GM12865 (cell line): ENCODE measurements around the gene TMEM121.

Source experiments
- DNase-seq: peaks from one replicate; pipeline ENCODE4 v3.0.0; 2010; ENCODE audit warnings: low read depth
- H3K4me3 ChIP-seq: 2 replicates; pipeline ENCODE4 v1.5.1; 2011; ENCODE audit warnings: mild to moderate bottlenecking, low read depth, low read length, control low read depth
- TF ChIP-seq, protein P1 (sequence below): IDR thresholded peaks from 2 replicates; pipeline ENCODE4 v1.5.1; 2011; ENCODE audit warnings: low read length, control low read depth, low read depth, inconsistent platforms; ENCODE audit not compliant: insufficient read depth; ENCODE audit errors: missing control alignments

Gene TMEM121

DNA sequence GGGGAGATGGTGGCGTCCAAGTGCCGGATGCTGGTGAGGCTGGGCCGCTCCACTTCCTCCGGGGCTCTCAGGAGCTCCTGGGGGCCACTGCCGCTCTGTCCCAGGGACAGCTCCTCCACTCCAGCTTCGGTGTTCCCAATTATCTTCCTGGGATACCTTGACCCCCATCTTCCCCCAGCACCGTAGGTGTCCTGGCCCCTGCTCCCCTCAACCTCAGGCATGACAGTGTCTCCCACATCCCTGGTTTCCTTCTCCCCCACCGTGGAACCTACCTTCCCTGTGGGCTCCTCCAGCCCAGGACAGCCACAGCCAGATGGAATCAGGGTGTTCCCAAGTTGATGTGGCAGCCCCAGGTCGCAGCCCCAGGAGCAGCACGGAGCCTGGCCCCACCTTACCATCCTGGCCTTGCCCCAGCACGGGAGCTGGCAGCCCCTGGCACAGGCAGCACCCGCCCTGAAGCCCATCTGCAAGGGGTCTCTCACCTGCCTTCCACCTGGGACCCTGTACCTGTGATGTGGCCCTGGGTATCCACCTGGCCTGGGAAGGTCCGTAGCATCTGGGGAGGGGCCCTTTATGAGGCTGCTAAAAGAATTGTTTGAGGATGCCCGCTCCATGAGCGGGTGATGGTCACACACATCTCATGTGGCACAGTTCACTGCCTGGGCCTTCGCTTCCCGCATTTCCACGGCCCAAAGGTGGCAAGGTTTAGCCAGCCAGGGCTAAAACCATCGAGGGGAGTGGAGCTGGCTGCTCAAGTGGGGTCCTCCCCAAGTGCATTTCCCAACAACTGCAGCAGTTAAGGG lies 4.1 kb downstream of the TMEM121 start:
- DNase-seq: no peak
- TF ChIP-seq, protein P1, sequence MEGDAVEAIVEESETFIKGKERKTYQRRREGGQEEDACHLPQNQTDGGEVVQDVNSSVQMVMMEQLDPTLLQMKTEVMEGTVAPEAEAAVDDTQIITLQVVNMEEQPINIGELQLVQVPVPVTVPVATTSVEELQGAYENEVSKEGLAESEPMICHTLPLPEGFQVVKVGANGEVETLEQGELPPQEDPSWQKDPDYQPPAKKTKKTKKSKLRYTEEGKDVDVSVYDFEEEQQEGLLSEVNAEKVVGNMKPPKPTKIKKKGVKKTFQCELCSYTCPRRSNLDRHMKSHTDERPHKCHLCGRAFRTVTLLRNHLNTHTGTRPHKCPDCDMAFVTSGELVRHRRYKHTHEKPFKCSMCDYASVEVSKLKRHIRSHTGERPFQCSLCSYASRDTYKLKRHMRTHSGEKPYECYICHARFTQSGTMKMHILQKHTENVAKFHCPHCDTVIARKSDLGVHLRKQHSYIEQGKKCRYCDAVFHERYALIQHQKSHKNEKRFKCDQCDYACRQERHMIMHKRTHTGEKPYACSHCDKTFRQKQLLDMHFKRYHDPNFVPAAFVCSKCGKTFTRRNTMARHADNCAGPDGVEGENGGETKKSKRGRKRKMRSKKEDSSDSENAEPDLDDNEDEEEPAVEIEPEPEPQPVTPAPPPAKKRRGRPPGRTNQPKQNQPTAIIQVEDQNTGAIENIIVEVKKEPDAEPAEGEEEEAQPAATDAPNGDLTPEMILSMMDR: no peak
- peak overlapping the region; percentile 74 for H3K4me3 ChIP-seq

DNA sequence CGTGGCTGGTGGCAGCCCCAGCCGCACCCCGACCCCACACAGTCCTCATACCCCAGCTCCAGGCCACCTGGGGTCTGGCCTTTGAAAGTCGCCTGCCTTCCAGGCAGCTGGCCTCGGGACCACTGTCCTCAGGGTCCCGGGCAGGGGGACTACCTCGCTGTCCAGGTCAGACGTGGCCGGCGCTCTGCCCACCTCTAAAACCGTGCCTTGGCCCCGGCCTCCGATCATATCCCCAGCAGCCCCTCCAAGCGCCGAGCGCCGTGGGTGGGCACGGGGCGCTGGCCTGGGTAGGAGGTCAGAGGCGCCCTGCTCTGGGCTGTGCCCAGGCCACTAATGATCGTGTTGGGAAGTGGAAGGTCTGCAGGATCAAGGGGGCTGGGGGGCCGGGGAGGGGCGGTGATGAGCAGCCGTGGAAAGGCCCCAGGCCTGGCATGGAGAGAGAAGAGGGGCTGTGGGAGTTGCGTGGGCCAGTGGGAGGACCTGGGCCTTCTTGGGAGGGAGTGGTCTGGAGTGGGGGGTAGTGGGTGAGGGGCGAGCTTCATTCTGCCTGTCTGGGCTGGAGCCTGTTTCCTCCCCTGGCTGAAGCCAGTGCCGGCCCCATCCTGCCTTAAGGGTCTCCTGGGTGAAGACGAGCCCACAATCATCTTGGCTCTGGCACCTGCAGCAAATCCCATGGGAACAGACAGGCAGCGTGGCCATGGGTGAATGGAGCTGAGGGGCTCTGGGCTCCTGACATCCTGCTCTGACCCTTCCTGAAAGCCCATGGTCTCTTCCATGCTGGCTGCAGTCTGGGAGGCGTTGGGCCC lies 4.9 kb downstream of the TMEM121 start:
- H3K4me3 ChIP-seq: no peak overlapping the region
- TF ChIP-seq, protein P1: no peak
- no peak for DNase-seq

DNA sequence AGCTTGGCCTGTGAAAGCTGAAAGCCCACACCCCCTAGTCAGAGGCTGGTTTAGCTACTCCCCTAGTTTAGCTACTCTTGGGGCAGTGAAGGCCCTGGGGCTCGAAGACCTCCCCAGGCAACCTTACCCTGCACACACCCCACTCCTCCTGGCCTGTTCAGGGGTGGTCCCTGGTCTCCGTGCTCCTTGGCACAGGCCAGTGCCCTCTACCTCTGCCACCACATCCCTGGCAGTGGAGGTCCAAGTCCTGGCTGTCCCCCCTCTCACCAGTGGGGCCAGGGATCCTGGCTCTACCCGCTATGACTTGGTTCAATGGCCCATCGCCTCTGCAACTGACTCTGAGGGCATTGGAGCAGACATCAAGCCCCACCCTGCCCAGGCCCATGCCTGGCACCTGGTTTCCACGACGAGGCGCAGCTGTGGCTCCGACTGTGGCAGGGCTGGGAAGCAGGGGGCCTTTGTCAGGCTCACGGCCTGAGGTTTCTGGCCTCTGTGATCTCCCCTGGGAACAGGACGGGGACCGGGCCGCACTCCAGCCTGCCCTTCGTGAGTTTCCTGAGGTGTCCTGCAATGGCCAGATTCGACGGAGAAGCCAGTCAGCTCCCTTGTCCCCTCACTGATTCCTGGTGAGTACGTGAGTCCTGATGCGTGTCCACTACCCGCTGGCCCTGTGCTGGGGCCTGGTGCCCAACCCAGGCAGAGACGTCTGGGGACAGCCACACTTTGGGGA lies 5.7 kb downstream of the TMEM121 start:
- no peak for DNase-seq
- TF ChIP-seq, protein P1: no peak
- no peak overlapping the region for H3K4me3 ChIP-seq

- peak; percentile 84 for DNase-seq
- H3K4me3 ChIP-seq: no peak overlapping the region
- TF ChIP-seq, protein P1: peak; percentile 70
Measured at GRCh38 chr14:105532735-105533141, 6.4 kb downstream of the TMEM121 start.

GRCh38 chr14:105533391-105533790 lies 7.0 kb downstream of the TMEM121 start:
- no peak for DNase-seq
- H3K4me3 ChIP-seq: no peak overlapping the region
- TF ChIP-seq, protein P1: no peak

GRCh38 chr14:105533811-105534498 lies 7.6 kb downstream of the TMEM121 start:
- no peak overlapping the region for H3K4me3 ChIP-seq
- no peak for DNase-seq
- TF ChIP-seq, protein P1: no peak
